ENCODE data around the gene PNMA6F. TPM values are rescaled to one million over a fixed set of nuclear protein-coding genes. Genes with fewer than 3 reads are reported as not detected.

PNMA6F gene
- total and polyA plus RNA-seq, 8 donors = not detected

DNA sequence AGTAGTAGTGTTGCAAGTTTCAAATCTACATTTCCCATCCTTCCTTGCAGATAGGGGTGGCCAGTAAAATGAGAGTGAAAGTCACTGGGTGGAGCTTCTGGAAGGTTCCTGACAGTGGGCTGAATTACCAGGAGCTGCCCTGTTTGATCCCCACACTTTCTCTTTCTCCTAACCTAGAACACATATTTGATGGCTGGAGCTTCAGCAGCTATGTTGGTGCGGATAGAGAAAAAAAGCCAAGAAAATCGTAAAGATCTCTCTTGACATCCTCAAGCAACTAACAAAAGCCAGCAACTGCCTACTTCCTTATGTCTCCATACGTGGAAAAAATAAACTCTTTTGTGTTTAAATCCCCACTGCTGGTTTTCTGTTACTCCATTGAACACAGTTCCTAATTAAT is 44.6 kb upstream of the PNMA6F start:
- Histone ChIP-seq H3K9me3 (no peaks in the 10 kb centered on the region), H3K36me3 (no peaks in the 10 kb centered on the region), H3K27me3 (peaks cover 0 to under 1% (median 0%) of the 10 kb centered on the region in 3 donors), H3K27ac (no peak overlapping the region), H3K4me3 (no peak overlapping the region), H3K4me1 (no peaks in the 10 kb centered on the region)
- TF ChIP-seq POLR2AphosphoS5 (IDR thresholded peaks at IDR 0.05) = no peak
- TF ChIP-seq POLR2A (IDR thresholded peaks at IDR 0.05) = no peak
- TF ChIP-seq, protein P1, sequence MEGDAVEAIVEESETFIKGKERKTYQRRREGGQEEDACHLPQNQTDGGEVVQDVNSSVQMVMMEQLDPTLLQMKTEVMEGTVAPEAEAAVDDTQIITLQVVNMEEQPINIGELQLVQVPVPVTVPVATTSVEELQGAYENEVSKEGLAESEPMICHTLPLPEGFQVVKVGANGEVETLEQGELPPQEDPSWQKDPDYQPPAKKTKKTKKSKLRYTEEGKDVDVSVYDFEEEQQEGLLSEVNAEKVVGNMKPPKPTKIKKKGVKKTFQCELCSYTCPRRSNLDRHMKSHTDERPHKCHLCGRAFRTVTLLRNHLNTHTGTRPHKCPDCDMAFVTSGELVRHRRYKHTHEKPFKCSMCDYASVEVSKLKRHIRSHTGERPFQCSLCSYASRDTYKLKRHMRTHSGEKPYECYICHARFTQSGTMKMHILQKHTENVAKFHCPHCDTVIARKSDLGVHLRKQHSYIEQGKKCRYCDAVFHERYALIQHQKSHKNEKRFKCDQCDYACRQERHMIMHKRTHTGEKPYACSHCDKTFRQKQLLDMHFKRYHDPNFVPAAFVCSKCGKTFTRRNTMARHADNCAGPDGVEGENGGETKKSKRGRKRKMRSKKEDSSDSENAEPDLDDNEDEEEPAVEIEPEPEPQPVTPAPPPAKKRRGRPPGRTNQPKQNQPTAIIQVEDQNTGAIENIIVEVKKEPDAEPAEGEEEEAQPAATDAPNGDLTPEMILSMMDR (IDR thresholded peaks at IDR 0.05) = no peak
- no peak for TF ChIP-seq EP300 (IDR thresholded peaks at IDR 0.05)
- intact Hi-C loops (cut with DNase I; ENCODE audit: low total_unique reads) = no loop called here
- 80 to 90% (median 89%) methylated on average over 3 of the region's 3 CpGs for WGBS, 5 donors
- no peak for DNase-seq

DNA sequence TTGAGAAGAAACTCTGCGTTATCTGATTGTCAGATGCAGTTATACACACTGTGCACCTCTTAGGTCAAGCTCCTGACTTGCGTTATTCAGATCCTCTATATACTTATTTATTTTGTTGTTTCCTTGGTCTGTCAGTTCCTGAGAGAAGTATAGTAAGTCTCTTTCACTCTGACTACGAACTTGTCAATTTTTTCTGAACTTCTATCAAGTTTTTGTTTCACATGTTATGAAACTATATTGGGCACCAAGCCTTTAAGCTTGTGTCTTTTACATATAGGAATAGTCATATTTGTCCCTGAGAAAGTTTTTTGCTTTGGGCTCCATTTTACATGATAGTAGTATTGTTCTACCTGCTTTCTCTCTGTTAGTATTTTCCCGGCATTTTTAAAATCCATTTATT is 44.1 kb upstream of the PNMA6F start:
- no peak for DNase-seq
- Histone ChIP-seq H3K27me3 (no peaks in the 10 kb centered on the region), H3K9me3 (no peaks in the 10 kb centered on the region), H3K27ac (no peak overlapping the region), H3K4me1 (no peaks in the 10 kb centered on the region), H3K36me3 (no peaks in the 10 kb centered on the region), H3K4me3 (no peak overlapping the region)
- TF ChIP-seq EP300 (IDR thresholded peaks at IDR 0.05) = no peak
- no peak for TF ChIP-seq POLR2AphosphoS5 (IDR thresholded peaks at IDR 0.05)
- no peak for TF ChIP-seq POLR2A (IDR thresholded peaks at IDR 0.05)
- TF ChIP-seq, protein P1 (IDR thresholded peaks at IDR 0.05) = no peak
- intact Hi-C loops (cut with DNase I; ENCODE audit: low total_unique reads) = no loop called here
- WGBS, 5 donors = 73 to 82% (median 76%) methylated on average over 4 of the region's 4 CpGs

DNA sequence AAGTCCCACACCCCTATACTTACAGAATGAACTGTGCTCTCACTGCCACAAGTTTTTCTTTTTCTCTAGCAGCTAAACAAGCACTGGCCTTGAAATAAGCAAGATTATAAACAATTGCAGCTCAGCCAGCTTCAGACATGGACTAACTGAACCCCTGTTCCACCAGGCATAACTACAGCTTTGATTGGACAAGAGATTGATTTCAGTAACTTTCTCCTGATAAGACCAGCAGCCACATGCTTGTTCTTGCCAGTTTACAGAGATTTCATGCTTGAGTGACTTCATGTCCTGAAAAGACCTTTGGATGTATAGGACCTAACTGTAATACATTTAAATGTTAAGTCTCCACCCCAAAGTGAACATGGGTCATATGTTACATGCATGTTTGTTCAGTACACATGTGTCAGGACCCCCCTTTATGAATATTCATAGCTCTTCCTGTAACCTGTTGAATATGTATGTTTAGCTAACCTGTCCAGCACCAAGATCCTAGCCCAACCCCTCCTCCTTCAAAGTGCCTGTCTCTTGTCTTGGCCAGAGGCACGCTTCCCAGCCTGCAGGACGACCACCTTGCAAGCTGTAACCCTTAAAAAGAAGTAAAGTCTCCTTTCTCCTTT is 40.3 kb upstream of the PNMA6F start:
- intact Hi-C loops (cut with DNase I; ENCODE audit: low total_unique reads) = no loop called here
- DNase-seq = no peak
- H3K27ac ChIP-seq = no peak overlapping the region

DNA sequence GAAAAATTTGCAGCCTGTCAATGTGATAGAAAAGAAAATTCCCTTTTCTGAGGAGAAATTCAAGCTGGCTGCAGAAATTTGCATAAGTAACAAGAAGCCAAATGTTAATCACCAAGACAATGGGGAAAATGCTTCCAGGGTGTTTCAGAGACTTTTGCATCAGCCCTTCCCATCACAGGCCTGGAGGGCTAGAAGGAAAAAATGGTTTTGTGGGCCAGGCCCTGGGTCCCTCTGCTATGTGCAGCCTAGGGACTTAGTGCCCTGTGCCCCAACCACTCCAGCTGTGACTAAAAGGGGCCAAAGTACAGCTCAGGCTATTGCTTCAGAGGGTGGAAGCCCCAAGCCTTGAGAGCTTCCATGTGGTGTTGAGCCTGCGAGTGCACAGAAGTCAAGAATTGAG is 36.3 kb upstream of the PNMA6F start:
- H3K27me3 ChIP-seq = no peaks in the 10 kb centered on the region
- 83 to 100% (median 95%) methylated on average over 1 of the region's 1 CpG for WGBS, 5 donors
- H3K36me3 ChIP-seq = no peaks in the 10 kb centered on the region
- intact Hi-C loops (cut with DNase I; ENCODE audit: low total_unique reads) = no loop called here
- H3K9me3 ChIP-seq = peaks cover 0 to 44% (median 16%) of the 10 kb centered on the region in 4 donors
- DNase-seq = no peak
- H3K4me1 ChIP-seq = no peaks in the 10 kb centered on the region
- no peak overlapping the region for H3K4me3 ChIP-seq
- no peak for TF ChIP-seq POLR2A (IDR thresholded peaks at IDR 0.05)
- no peak for TF ChIP-seq EP300 (IDR thresholded peaks at IDR 0.05)
- TF ChIP-seq POLR2AphosphoS5 (IDR thresholded peaks at IDR 0.05) = no peak
- TF ChIP-seq, protein P1 (IDR thresholded peaks at IDR 0.05) = no peak
- H3K27ac ChIP-seq = no peak overlapping the region

More for the DNA sequence above, 40.3 kb upstream of the PNMA6F start:
- Histone ChIP-seq H3K4me3 (no peak overlapping the region), H3K27me3 (no peaks in the 10 kb centered on the region), H3K4me1 (no peaks in the 10 kb centered on the region), H3K36me3 (no peaks in the 10 kb centered on the region), H3K9me3 (peaks cover 0 to 29% (median 9%) of the 10 kb centered on the region in 4 donors)
- WGBS, 5 donors = 14 to 48% (median 37%) methylated on average over 2 of the region's 2 CpGs
- no peak for TF ChIP-seq POLR2A (IDR thresholded peaks at IDR 0.05)

DNA sequence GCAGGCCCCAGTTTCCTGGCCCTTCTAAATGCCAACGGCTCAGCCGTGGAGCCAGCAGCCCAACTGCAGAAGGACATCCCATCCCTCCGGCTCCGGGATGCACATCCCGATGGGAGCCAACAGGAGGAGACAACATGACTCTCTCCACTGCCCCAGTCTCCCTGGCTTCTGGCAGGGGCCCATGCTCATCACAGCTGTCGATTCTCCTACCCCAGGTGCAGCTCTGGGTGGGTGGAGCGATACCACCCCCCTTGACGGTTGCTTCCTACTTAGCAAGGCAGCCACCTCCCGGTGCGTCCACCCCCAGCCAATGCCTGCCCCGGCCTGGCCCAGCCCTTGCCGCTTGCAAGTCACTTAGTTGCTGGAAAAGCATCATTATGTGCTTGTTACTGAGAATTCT is 31.8 kb upstream of the PNMA6F start:
- H3K4me3 ChIP-seq = no peak overlapping the region
- H3K36me3 ChIP-seq = peaks cover 0 to 20% (median 16%) of the 10 kb centered on the region in 4 donors
- TF ChIP-seq POLR2AphosphoS5 (IDR thresholded peaks at IDR 0.05) = no peak
- TF ChIP-seq EP300 (IDR thresholded peaks at IDR 0.05) = no peak
- no peak for TF ChIP-seq POLR2A (IDR thresholded peaks at IDR 0.05)
- TF ChIP-seq, protein P1 (IDR thresholded peaks at IDR 0.05) = no peak
- no peaks in the 10 kb centered on the region for H3K4me1 ChIP-seq
- H3K27me3 ChIP-seq = no peaks in the 10 kb centered on the region
- WGBS, 5 donors = 51 to 90% (median 69%) methylated on average over 2 to 12 of the region's 12 CpGs
- intact Hi-C loops (cut with DNase I; ENCODE audit: low total_unique reads) = no loop called here
- DNase-seq = no peak
- peaks cover 0 to 30% (median 12%) of the 10 kb centered on the region in 4 donors for H3K9me3 ChIP-seq
- H3K27ac ChIP-seq = no peak overlapping the region

All from stomach (tissue), 9 donors.